H9 (cell line): ENCODE data around the gene SPINK13. TPM values are rescaled to one million over a fixed set of nuclear protein-coding genes. Genes with fewer than 3 reads are reported as not detected.

ENCODE experiments used
- DNase-seq: peaks from one replicate; pipeline ENCODE4 v3.0.0-alpha.2; 2017
- H2AFZ ChIP-seq: one replicate; pipeline ENCODE4 v1.6.1; 2013; ENCODE audit warnings: mild to moderate bottlenecking, low read length, control low read depth, moderate library complexity
- H2AK5ac ChIP-seq: 2 replicates; pipeline ENCODE4 v1.6.1; 2013; ENCODE audit warnings: low read length, control low read depth, mixed read lengths; ENCODE audit not compliant: insufficient read length
- H2BK120ac ChIP-seq: one replicate; pipeline ENCODE4 v1.6.1; 2013; ENCODE audit warnings: low read depth, mild to moderate bottlenecking, low read length, control low read depth, inconsistent platforms; ENCODE audit not compliant: poor library complexity, severe bottlenecking
- H2BK12ac ChIP-seq: 2 replicates; pipeline ENCODE4 v1.6.1; 2013; ENCODE audit warnings: low read length, control low read depth, mixed read lengths, low read depth; ENCODE audit not compliant: insufficient read length
- H2BK15ac ChIP-seq: 2 replicates; pipeline ENCODE4 v1.6.1; 2013; ENCODE audit warnings: low read depth, low read length, control low read depth
- H2BK20ac ChIP-seq: one replicate; pipeline ENCODE4 v1.6.1; 2013; ENCODE audit warnings: low read depth, mild to moderate bottlenecking, low read length, control low read depth, inconsistent platforms; ENCODE audit not compliant: poor library complexity, severe bottlenecking
- H2BK5ac ChIP-seq: 2 replicates; pipeline ENCODE4 v1.6.1; 2013; ENCODE audit warnings: low read length, control low read depth, mixed read lengths; ENCODE audit not compliant: insufficient read length
- H3K14ac ChIP-seq: 2 replicates; pipeline ENCODE4 v1.6.1; 2013; ENCODE audit warnings: low read length, control low read depth; ENCODE audit not compliant: insufficient read depth
- H3K18ac ChIP-seq: 2 replicates; pipeline ENCODE4 v1.6.1; 2013; ENCODE audit warnings: low read depth, mild to moderate bottlenecking, mixed read lengths, low read length, control low read depth; ENCODE audit not compliant: insufficient read length
- H3K23ac ChIP-seq: 2 replicates; pipeline ENCODE4 v1.6.1; 2013; ENCODE audit warnings: low read length, control low read depth, mixed read lengths, low read depth; ENCODE audit not compliant: insufficient read length
- H3K23me2 ChIP-seq: 2 replicates; pipeline ENCODE4 v1.6.1; 2013; ENCODE audit warnings: low read depth, mild to moderate bottlenecking, mixed read lengths, low read length, control low read depth; ENCODE audit not compliant: insufficient read length, poor library complexity, severe bottlenecking
- H3K27ac ChIP-seq: 2 replicates; pipeline ENCODE4 v1.5.1; 2013; ENCODE audit warnings: low read length, control low read depth, mixed read lengths, low read depth; ENCODE audit not compliant: insufficient read length
- H3K27me3 ChIP-seq: 2 replicates; pipeline ENCODE4 v1.6.1; 2013; ENCODE audit warnings: low read length, control low read depth, inconsistent platforms; ENCODE audit not compliant: insufficient read depth
- H3K4ac ChIP-seq: 2 replicates; pipeline ENCODE4 v1.6.1; 2013; ENCODE audit warnings: low read depth, mild to moderate bottlenecking, control low read depth, inconsistent platforms, low read length, moderate library complexity
- H3K4me1 ChIP-seq: 2 replicates; pipeline ENCODE4 v1.6.1; 2013; ENCODE audit warnings: low read length, control low read depth, inconsistent platforms; ENCODE audit not compliant: insufficient read depth
- H3K4me2 ChIP-seq: 2 replicates; pipeline ENCODE4 v1.6.1; 2013; ENCODE audit warnings: low read length, control low read depth, mixed read lengths; ENCODE audit not compliant: insufficient read length, insufficient read depth
- H3K56ac ChIP-seq: 2 replicates; pipeline ENCODE4 v1.6.1; 2013; ENCODE audit warnings: low read depth, mild to moderate bottlenecking, mixed read lengths, low read length, control low read depth; ENCODE audit not compliant: insufficient read length
- H3K79me1 ChIP-seq: 2 replicates; pipeline ENCODE4 v1.6.1; 2013; ENCODE audit warnings: low read depth, mild to moderate bottlenecking, moderate library complexity, low read length, control low read depth, inconsistent platforms; ENCODE audit not compliant: insufficient read depth, poor library complexity, severe bottlenecking
- H3K79me2 ChIP-seq: 2 replicates; pipeline ENCODE4 v1.6.1; 2013; ENCODE audit warnings: low read length, control low read depth, inconsistent platforms; ENCODE audit not compliant: insufficient read depth
- H3K9ac ChIP-seq: 2 replicates; pipeline ENCODE4 v1.6.1; 2013; ENCODE audit warnings: low read length, control low read depth, mixed read lengths; ENCODE audit not compliant: insufficient read length; ENCODE audit errors: extremely low read depth
- H3K9me3 ChIP-seq: one replicate; pipeline ENCODE4 v1.6.1; 2013; ENCODE audit warnings: low read depth, low read length, inconsistent platforms; ENCODE audit not compliant: control insufficient read depth
- H3T11ph ChIP-seq: one replicate; pipeline ENCODE4 v1.6.1; 2013; ENCODE audit warnings: mild to moderate bottlenecking, low read length, control low read depth, inconsistent platforms
- H4K20me1 ChIP-seq: one replicate; pipeline ENCODE4 v1.6.1; 2013; ENCODE audit not compliant: control insufficient read depth, insufficient read length, insufficient read depth
- H4K5ac ChIP-seq: 2 replicates; pipeline ENCODE4 v1.6.1; 2013; ENCODE audit warnings: low read depth, mild to moderate bottlenecking, mixed read lengths, low read length, control low read depth; ENCODE audit not compliant: insufficient read length
- H4K8ac ChIP-seq: replicated peaks from 2 replicates; pipeline ENCODE4 v1.6.1; 2013; ENCODE audit warnings: low read length, control low read depth, mixed read lengths, low read depth; ENCODE audit not compliant: insufficient read length
- H4K91ac ChIP-seq: 2 replicates; pipeline ENCODE4 v1.6.1; 2013; ENCODE audit warnings: low read depth, mild to moderate bottlenecking, moderate library complexity, mixed read lengths, low read length, control low read depth; ENCODE audit not compliant: insufficient read length
- H3K27ac Mint-ChIP-seq, 3 experiments: 2 replicates in 2 of 3; 3 replicates in 1 of 3; pipeline ENCODE4 v1.8.0; 2020 to 2021; ENCODE audit warnings: mixed read lengths in 3 of 3, mild to moderate bottlenecking in 1 of 3, moderate library complexity in 1 of 3
- H3K27me3 Mint-ChIP-seq: 2 replicates; pipeline ENCODE4 v1.8.0; 2021; ENCODE audit warnings: low read depth, mild to moderate bottlenecking, moderate library complexity, mixed read lengths
- H3K36me3 Mint-ChIP-seq, 3 experiments: 2 replicates in 2 of 3; 3 replicates in 1 of 3; pipeline ENCODE4 v1.8.0; 2020 to 2021; ENCODE audit warnings: low read depth in 3 of 3, mixed read lengths in 3 of 3; ENCODE audit not compliant: insufficient read depth in 1 of 3
- H3K4me1 Mint-ChIP-seq, 2 experiments: 2 replicates each; pipeline ENCODE4 v1.8.0; 2020; ENCODE audit warnings: mixed read lengths in 2 of 2
- H3K4me3 Mint-ChIP-seq, 2 experiments: 2 replicates in 1 of 2; 3 replicates in 1 of 2; pipeline ENCODE4 v1.8.0; 2020 to 2021; ENCODE audit warnings: mild to moderate bottlenecking in 2 of 2, mixed read lengths in 2 of 2, moderate library complexity in 1 of 2
- H3K9me3 Mint-ChIP-seq, 2 experiments: 2 replicates in 1 of 2; 3 replicates in 1 of 2; pipeline ENCODE4 v1.8.0; 2020; ENCODE audit warnings: mild to moderate bottlenecking in 2 of 2, mixed read lengths in 2 of 2, moderate library complexity in 1 of 2
- total RNA-seq: library from RNA; stranded (reverse); gene quantifications from 2 replicates; pipeline ENCODE4 v1.2.1, GENCODE V29; 2021
- TF ChIP-seq, protein P1 (sequence below): fragments of 200-600 bp; sonication (generic); conservative IDR thresholded peaks from 3 replicates; pipeline ENCODE4 v1.8.0; 2021; ENCODE audit warnings: antibody characterized with exemption, mild to moderate bottlenecking

SPINK13 gene
- total RNA-seq, 1 experiment from 2014 or later, result not detected

- no peaks in the 10 kb centered on the region for H3K23me2 ChIP-seq
- H3K14ac ChIP-seq, result no peak overlapping the region
- H3K79me1 ChIP-seq, result no peaks in the 10 kb centered on the region
- TF ChIP-seq, protein P1, sequence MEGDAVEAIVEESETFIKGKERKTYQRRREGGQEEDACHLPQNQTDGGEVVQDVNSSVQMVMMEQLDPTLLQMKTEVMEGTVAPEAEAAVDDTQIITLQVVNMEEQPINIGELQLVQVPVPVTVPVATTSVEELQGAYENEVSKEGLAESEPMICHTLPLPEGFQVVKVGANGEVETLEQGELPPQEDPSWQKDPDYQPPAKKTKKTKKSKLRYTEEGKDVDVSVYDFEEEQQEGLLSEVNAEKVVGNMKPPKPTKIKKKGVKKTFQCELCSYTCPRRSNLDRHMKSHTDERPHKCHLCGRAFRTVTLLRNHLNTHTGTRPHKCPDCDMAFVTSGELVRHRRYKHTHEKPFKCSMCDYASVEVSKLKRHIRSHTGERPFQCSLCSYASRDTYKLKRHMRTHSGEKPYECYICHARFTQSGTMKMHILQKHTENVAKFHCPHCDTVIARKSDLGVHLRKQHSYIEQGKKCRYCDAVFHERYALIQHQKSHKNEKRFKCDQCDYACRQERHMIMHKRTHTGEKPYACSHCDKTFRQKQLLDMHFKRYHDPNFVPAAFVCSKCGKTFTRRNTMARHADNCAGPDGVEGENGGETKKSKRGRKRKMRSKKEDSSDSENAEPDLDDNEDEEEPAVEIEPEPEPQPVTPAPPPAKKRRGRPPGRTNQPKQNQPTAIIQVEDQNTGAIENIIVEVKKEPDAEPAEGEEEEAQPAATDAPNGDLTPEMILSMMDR, result no peak
- no peak overlapping the region for H2BK15ac ChIP-seq
- H2AK5ac ChIP-seq, result no peak overlapping the region
- H2BK20ac ChIP-seq, result no peak overlapping the region
- H4K5ac ChIP-seq, result no peak overlapping the region
- no peak overlapping the region for H3K18ac ChIP-seq
- Mint-ChIP-seq H3K4me3 (no peak overlapping the region), H3K36me3 (peaks cover 0 to 7% (median 4%) of the 10 kb centered on the region in 3 experiments; a peak in 3 of 7 replicates), H3K27me3 (no peaks in the 10 kb centered on the region; the same call in 1 of the 2 replicates), H3K27ac (no peak overlapping the region), H3K4me1 (no peaks in the 10 kb centered on the region), H3K9me3 (peaks cover 18 to 22% of the 10 kb centered on the region in 2 experiments)
- H4K91ac ChIP-seq, result no peak overlapping the region
- H2BK120ac ChIP-seq, result no peak overlapping the region
- H3K56ac ChIP-seq, result no peak overlapping the region
- no peaks in the 10 kb centered on the region for H3K27me3 ChIP-seq
- H4K8ac ChIP-seq, result no peak overlapping the region
- no peak overlapping the region for H2BK12ac ChIP-seq
- H2BK5ac ChIP-seq, result no peak overlapping the region
- H2AFZ ChIP-seq, result no peak overlapping the region
- H3T11ph ChIP-seq, result no peak overlapping the region
- DNase-seq, result no peak
- no peaks in the 10 kb centered on the region for H3K9me3 ChIP-seq
- no peaks in the 10 kb centered on the region for H3K79me2 ChIP-seq
- H3K4me1 ChIP-seq, result no peaks in the 10 kb centered on the region
- no peak overlapping the region for H3K4me2 ChIP-seq
- H3K4ac ChIP-seq, result no peak overlapping the region
- H3K23ac ChIP-seq, result no peak overlapping the region
- H3K9ac ChIP-seq, result no peak overlapping the region
- H3K27ac ChIP-seq, result no peak overlapping the region
- no peaks in the 10 kb centered on the region for H4K20me1 ChIP-seq
Observed at GRCh38 chr5:148261221-148261620, 7.4 kb upstream of the SPINK13 start.
